GM12878 (cell line): ENCODE results near the gene RIPOR3. TPM values are rescaled to one million over a fixed set of nuclear protein-coding genes. Genes with fewer than 3 reads are reported as not detected.

ENCODE experiments used
- ATAC-seq: fragments of 200-7000 bp; cut with Tn5 transposase; 3 replicates; pipeline ENCODE4 v1.9.1; 2020; ENCODE audit warnings: mild to moderate bottlenecking, moderate library complexity
- BruUV-seq: library from RNA; stranded (reverse); fragments of 400-500 nt; replicated peaks from 2 replicates; lab custom pipeline; 2021; lab: Mats Ljungman, UMichigan
- CTCF ChIA-PET: fragments of 300-600 bp; sonication (Branson Sonifier 250); formaldehyde crosslinking; extraction: SDS; loops from one replicate; lab custom pipeline; 2021; ENCODE audit warnings: inconsistent platforms; lab: Yijun Ruan, JAX
- POLR2A ChIA-PET: fragments of 350-600 bp; formaldehyde crosslinking; extraction: SDS; loops from one replicate; lab custom pipeline; 2021; ENCODE audit warnings: inconsistent platforms; lab: Charles Lee
- RAD21 ChIA-PET: fragments of 300-600 bp; sonication (Branson Sonifier 250); formaldehyde crosslinking; loops from one replicate; lab custom pipeline; 2023; ENCODE audit warnings: antibody characterized with exemption; ENCODE audit not compliant: unreplicated experiment; lab: Charles Lee
- SMC1A ChIA-PET: fragments of 300-600 bp; sonication (Branson Sonifier 250); formaldehyde crosslinking; loops from one replicate; lab custom pipeline; 2023; ENCODE audit not compliant: unreplicated experiment, uncharacterized antibody; lab: Charles Lee
- DNase-seq: peaks from one replicate; pipeline ENCODE4 v3.0.0-alpha.2; 2011; ENCODE audit warnings: low read depth, low spot score
- FAIRE-seq: peaks from 3 replicates; lab custom pipeline; 2011; peaks lifted over from hg19 to GRCh38; lab: Jason Lieb, UNC
- H2AFZ ChIP-seq: 2 replicates; pipeline ENCODE4 v1.6.0; 2011; ENCODE audit warnings: low read depth, low read length, control low read depth; ENCODE audit not compliant: control insufficient read depth
- H3K27ac ChIP-seq: 2 replicates; pipeline ENCODE4 v1.5.1; 2011; ENCODE audit warnings: control low read depth; ENCODE audit not compliant: control insufficient read depth, insufficient read depth
- H3K27me3 ChIP-seq, 2 experiments: replicated peaks in 1 of 2; 2 replicates each; pipeline versions ENCODE4 v1.6.0 to v1.6.1; 2011; ENCODE audit warnings: low read length in 1 of 2; ENCODE audit not compliant: control insufficient read depth in 2 of 2, insufficient read depth in 2 of 2
- H3K36me3 ChIP-seq, 2 experiments: 2 replicates each; pipeline ENCODE4 v1.5.1; 2011; ENCODE audit warnings: low read length in 1 of 2; ENCODE audit not compliant: control insufficient read depth in 2 of 2, insufficient read depth in 2 of 2
- H3K4me1 ChIP-seq: 2 replicates; pipeline ENCODE4 v1.6.1; 2011; ENCODE audit warnings: mild to moderate bottlenecking, low read length, moderate library complexity, mixed read lengths; ENCODE audit not compliant: control insufficient read depth, insufficient read depth
- H3K4me2 ChIP-seq: 2 replicates; pipeline ENCODE4 v1.6.0; 2011; ENCODE audit warnings: control low read depth; ENCODE audit not compliant: control insufficient read depth, insufficient read depth
- H3K4me3 ChIP-seq: fragments of 200-600 bp; sonication (generic); 2 replicates; pipeline ENCODE4 v1.5.1; 2016
- H3K79me2 ChIP-seq: 2 replicates; pipeline ENCODE4 v1.6.0; 2011; ENCODE audit warnings: low read length; ENCODE audit not compliant: control insufficient read depth, insufficient read depth
- H3K9ac ChIP-seq: 2 replicates; pipeline ENCODE4 v1.8.0; 2011; ENCODE audit warnings: low read length, control low read depth, mixed read lengths; ENCODE audit not compliant: control insufficient read depth, insufficient read depth
- H3K9me3 ChIP-seq: replicated peaks from 3 replicates; pipeline ENCODE4 v1.5.1; 2011; ENCODE audit warnings: mild to moderate bottlenecking, low read length; ENCODE audit not compliant: control insufficient read depth, insufficient read depth
- H4K20me1 ChIP-seq: 2 replicates; pipeline ENCODE4 v1.6.0; 2011; ENCODE audit not compliant: control insufficient read depth, insufficient read depth
- BCLAF1 ChIP-seq: fragments of 450-650 bp; IDR thresholded peaks from 2 replicates; pipeline ENCODE4 v1.6.1; 2017; ENCODE audit warnings: antibody characterized with exemption, mild to moderate bottlenecking, moderate library complexity
- BMI1 ChIP-seq: fragments of 450-650 bp; IDR thresholded peaks from 2 replicates; pipeline ENCODE4 v1.6.1; 2016; ENCODE audit warnings: mild to moderate bottlenecking, moderate library complexity, borderline replicate concordance
- EP300 ChIP-seq, 2 experiments: fragments of 150-350 bp in 1 of 2; IDR thresholded peaks; 2 replicates each; pipeline ENCODE4 v1.6.1; 2011 to 2012; ENCODE audit warnings: low read depth in 2 of 2, low read length in 2 of 2, borderline replicate concordance in 1 of 2, improper control_type of control experiment in 1 of 2, inconsistent platforms in 1 of 2; ENCODE audit not compliant: control insufficient read depth in 1 of 2
- ETV6 ChIP-seq, 2 experiments: fragments of 450-650 bp in 1 of 2; IDR thresholded peaks in 1 of 2; conservative IDR thresholded peaks in 1 of 2; 2 replicates each; pipeline ENCODE4 v1.6.1; 2014; ENCODE audit warnings: antibody characterized with exemption in 1 of 2, borderline replicate concordance in 1 of 2, low read depth in 1 of 2, mild to moderate bottlenecking in 1 of 2, moderate library complexity in 1 of 2
- NFYA ChIP-seq: IDR thresholded peaks from 2 replicates; pipeline ENCODE4 v1.6.1; 2011; ENCODE audit warnings: low read depth, mild to moderate bottlenecking, low read length, improper control_type of control experiment, borderline replicate concordance
- SUZ12 ChIP-seq: fragments of 200-600 bp; sonication (generic); IDR thresholded peaks from one replicate; pipeline ENCODE4 v1.6.1; 2018; ENCODE audit warnings: antibody characterized with exemption, mild to moderate bottlenecking; ENCODE audit not compliant: unreplicated experiment
- ZNF207 ChIP-seq: fragments of 450-650 bp; IDR thresholded peaks from 2 replicates; pipeline ENCODE4 v1.6.1; 2014; ENCODE audit warnings: antibody characterized with exemption, mild to moderate bottlenecking, borderline replicate concordance
- ZNF217 ChIP-seq: fragments of 450-650 bp; IDR thresholded peaks from 2 replicates; pipeline ENCODE4 v1.6.1; 2017; ENCODE audit warnings: antibody characterized with exemption, mild to moderate bottlenecking
- WGBS: methylation state at CpG from one replicate; pipeline ENCODE4 v1.1.6; 2016; ENCODE audit warnings: low lambda C conversion rate; ENCODE audit not compliant: insufficient replicate concordance, insufficient coverage; ENCODE audit errors: missing lambda C conversion rate; 5-methylcytosine and 5-hydroxymethylcytosine counted together
- in situ Hi-C: fragments of 300-500 bp; cut with MboI; formaldehyde crosslinking; loops from 9 replicates; pipeline ENCODE4 v1.14.3; 2018; ENCODE audit warnings: mixed read lengths
- intact Hi-C: fragments of 100-400 bp; cut with micrococcal nuclease; formaldehyde crosslinking; loops from one replicate; pipeline ENCODE4 v1.14.2; 2022; ENCODE audit not compliant: unreplicated experiment
- polyA plus RNA-seq, 11 experiments: library from polyadenylated mRNA; depleted of rRNA in 4 of 11; unstranded in 6 of 11; stranded (reverse) in 5 of 11; fragments of >200 nt; fragmentation: Nextera tagmentation in 4 of 11; fragmentation: Illumina TruSeq in 1 of 11; extraction: Ambion mirVana in 4 of 11; extraction: Trizol in 1 of 11; gene quantifications; 1 replicate in 1 of 11; 2 replicates in 10 of 11; pipeline versions ENCODE4 v1.2.1 to v1.2.3, GENCODE V29; 2011 to 2016; ENCODE audit warnings: inconsistent platforms in 2 of 11, missing spikeins in 2 of 11, low read depth in 1 of 11
- total RNA-seq, 4 experiments: library from RNA; depleted of rRNA in 3 of 4; stranded (reverse); fragments of >200 nt in 3 of 4; fragmentation: Illumina TruSeq in 1 of 4; extraction: Trizol in 1 of 4; gene quantifications; 2 replicates each; pipeline versions ENCODE4 v1.2.1 to v1.2.3, GENCODE V29; 2013 to 2021

Gene RIPOR3
- total and polyA plus RNA-seq, 10 of the 15 experiments (the other 5 are each of a cell fraction or from before 2014, with no cell fraction given) = 0.04 to 0.55 (median 0.12) TPM; not detected in 6

DNA sequence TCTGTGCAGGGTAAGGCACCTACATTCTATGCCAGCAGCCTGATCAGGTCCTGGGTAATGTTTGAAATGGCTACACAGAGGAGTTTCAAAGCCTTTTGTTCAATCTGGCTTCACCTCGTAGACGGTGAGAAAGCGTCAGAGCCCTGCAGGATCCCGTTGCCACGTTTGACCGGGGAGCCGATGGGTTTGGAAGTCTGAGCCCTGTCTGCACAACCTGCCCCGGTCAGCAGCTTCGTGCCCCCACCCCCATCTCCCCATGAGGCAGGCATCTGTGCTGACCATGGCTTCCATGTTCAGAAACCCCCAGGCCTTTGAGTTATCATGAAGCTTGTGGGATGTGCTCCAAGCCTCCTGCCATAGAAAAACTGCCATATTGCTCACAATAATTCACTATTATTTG, 117.2 kb downstream of the RIPOR3 start:
- Histone ChIP-seq H3K27ac (no peak overlapping the region), H3K79me2 (peaks cover 24% of the 10 kb centered on the region), H3K9me3 (no peaks in the 10 kb centered on the region), H3K36me3 (peaks cover 31 to 56% of the 10 kb centered on the region in 2 experiments), H2AFZ (no peak overlapping the region), H3K4me3 (no peak overlapping the region), H3K4me1 (peaks cover 21% of the 10 kb centered on the region), H3K27me3 (no peaks in the 10 kb centered on the region), H4K20me1 (peaks cover 6% of the 10 kb centered on the region; the same call in 1 of the 2 replicates), H3K9ac (no peak overlapping the region), H3K4me2 (no peak overlapping the region)
- no peak for DNase-seq
- no TSS peak for BruUV-seq
- ATAC-seq = no peak
- CTCF ChIA-PET = interaction anchor here (0.8 to 11.4 kb wide), 14 partner anchors 10 to 363 kb away, joined by 3 to 240 read pairs (median 8); partner anchors contain the start of gene PTPN1
- SMC1A ChIA-PET = interaction anchor here (1.2 to 73.1 kb wide), 3 partner anchors 65 to 388 kb away, joined by 3 to 2799 read pairs (median 3); partner anchors contain the start of gene PTPN1
- FAIRE-seq = no peak
- POLR2A ChIA-PET = interaction anchor here (0.6 kb wide), 1 partner anchor 95 kb away, joined by 3 read pairs; no protein-coding TSS in a partner anchor
- in situ Hi-C loops (loop anchor here (5.0 kb wide), 1 partner anchor 387 kb away; no protein-coding TSS in a partner anchor), intact Hi-C loops (no loop called here)
- no peak for TF ChIP-seq SUZ12
- no peak for TF ChIP-seq ZNF217
- WGBS = 94% methylated on average over 9 of the region's 9 CpGs
- RAD21 ChIA-PET = interaction anchor here (0.8 to 5.5 kb wide), 5 partner anchors 62 to 110 kb away, joined by 3 to 54 read pairs (median 29); partner anchors contain the start of gene PTPN1

DNA sequence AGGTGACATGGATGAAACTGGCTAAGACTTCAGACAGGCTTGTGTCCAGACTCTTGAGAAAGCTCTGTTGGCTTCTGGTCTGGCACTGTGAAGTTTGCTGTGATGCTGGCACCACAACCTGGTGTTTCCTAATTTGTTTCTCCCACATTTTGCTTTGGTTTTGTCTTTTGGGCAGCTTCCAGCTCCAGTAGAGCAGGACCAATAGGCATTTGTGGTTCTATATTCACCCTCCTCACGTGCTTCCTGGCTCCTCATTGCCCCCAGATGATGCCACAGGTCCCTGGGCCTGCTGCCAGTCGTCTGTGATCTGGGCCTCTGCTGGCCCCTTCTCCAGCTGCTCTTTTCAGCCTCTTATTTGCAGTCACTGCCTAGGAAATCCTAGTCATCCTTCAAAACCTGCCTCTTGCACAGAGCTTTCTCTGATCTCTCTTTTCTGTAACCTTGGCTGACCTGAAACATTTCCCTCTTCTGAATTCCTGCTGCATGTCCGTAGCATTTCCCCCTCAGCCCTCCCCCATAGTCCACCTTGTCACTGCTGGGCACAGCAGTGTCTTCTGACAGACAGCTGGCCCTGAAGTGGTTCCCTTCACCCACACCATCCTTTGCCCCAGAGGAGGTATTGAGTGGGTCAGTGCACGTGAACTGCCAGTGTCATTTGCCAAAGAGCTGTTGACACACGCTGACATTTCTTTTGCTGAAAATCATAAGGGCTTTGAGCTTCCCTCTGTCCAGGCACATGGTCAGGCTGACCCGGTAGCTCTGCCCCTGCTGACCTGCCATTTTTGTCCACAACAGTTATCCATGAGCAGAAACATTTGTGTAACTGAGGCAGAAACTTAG, 118.2 kb downstream of the RIPOR3 start:
- SMC1A ChIA-PET = interaction anchor here (1.2 to 73.1 kb wide), 3 partner anchors 64 to 387 kb away, joined by 3 to 2799 read pairs (median 3); partner anchors contain the start of gene PTPN1
- FAIRE-seq = no peak
- RAD21 ChIA-PET = interaction anchor here (0.8 to 5.5 kb wide), 5 partner anchors 61 to 109 kb away, joined by 3 to 54 read pairs (median 4); partner anchors contain the start of gene PTPN1
- Histone ChIP-seq H3K79me2 (peaks cover 24% of the 10 kb centered on the region), H3K4me3 (no peak overlapping the region), H4K20me1 (peaks cover 6% of the 10 kb centered on the region; the same call in 1 of the 2 replicates), H2AFZ (no peak overlapping the region), H3K4me2 (no peak overlapping the region), H3K36me3 (peaks cover 34 to 57% of the 10 kb centered on the region in 2 experiments), H3K27ac (no peak overlapping the region), H3K9me3 (no peaks in the 10 kb centered on the region), H3K27me3 (no peaks in the 10 kb centered on the region), H3K9ac (no peak overlapping the region), H3K4me1 (peaks cover 25% of the 10 kb centered on the region)
- in situ Hi-C loops = loop anchor here (5.0 kb wide), 1 partner anchor 386 kb away; no protein-coding TSS in a partner anchor
- intact Hi-C loops = no loop called here
- no TSS peak for BruUV-seq
- CTCF ChIA-PET = interaction anchor here (0.6 to 11.4 kb wide), 16 partner anchors 15 to 383 kb away, joined by 3 to 240 read pairs (median 4); partner anchors contain the start of gene PTPN1
- DNase-seq = no peak
- ATAC-seq = no peak
- 72% methylated on average over 6 of the region's 6 CpGs for WGBS
- POLR2A ChIA-PET = interaction anchor here (1.0 to 1.3 kb wide), 3 partner anchors 65 to 89 kb away, joined by 3 read pairs; no protein-coding TSS in a partner anchor
- TF ChIP-seq EP300 (IDR thresholded peaks at IDR 0.05; ENCODE audit: borderline replicate concordance in 1 of 2, control insufficient read depth in 1 of 2, low read depth in 2 of 2, low read length in 2 of 2) = no peak
- no peak for TF ChIP-seq ETV6 (conservative IDR thresholded peaks at IDR 0.05 in 1 of 2, IDR thresholded peaks at IDR 0.05 in 1 of 2; ENCODE audit: borderline replicate concordance in 1 of 2, low read depth in 1 of 2)
- no peak for TF ChIP-seq BMI1
- no peak for TF ChIP-seq NFYA
- TF ChIP-seq BCLAF1 = no peak
- no peak for TF ChIP-seq ZNF207
